Fibroblast of the conjunctiva (primary cell): ENCODE measurements around the gene SNCA.
A peak's percentile ranks its signal among the peaks of the same experiment; 100 is the strongest.

ENCODE experiments used
- DNase-seq: peaks from one replicate; pipeline ENCODE4 v3.0.0-alpha.2; 2010; ENCODE audit warnings: low read depth

SNCA gene

GRCh38 chr4:89753601-89754066, 83.3 kb downstream of the SNCA start:
- DNase-seq: peak; percentile 97

- peak; percentile 88 for DNase-seq
Observed at GRCh38 chr4:89752932-89753598, 83.9 kb downstream of the SNCA start.

GRCh38 chr4:89751416-89751815, 85.5 kb downstream of the SNCA start:
- no peak for DNase-seq

GRCh38 chr4:89746377-89746776, 90.6 kb downstream of the SNCA start:
- no peak for DNase-seq

GRCh38 chr4:89745708-89746107, 91.3 kb downstream of the SNCA start:
- no peak for DNase-seq

- no peak for DNase-seq
Observed at GRCh38 chr4:89744914-89745313, 92.0 kb downstream of the SNCA start.

GRCh38 chr4:89741768-89742167, 95.2 kb downstream of the SNCA start:
- DNase-seq: no peak

GRCh38 chr4:89739311-89739988, 97.5 kb downstream of the SNCA start:
- no peak for DNase-seq

- DNase-seq: peak; percentile 26
Observed at GRCh38 chr4:89737888-89738287, 99.1 kb downstream of the SNCA start.

- DNase-seq: no peak
Observed at GRCh38 chr4:89733946-89734345, 103.0 kb downstream of the SNCA start.

- no peak for DNase-seq
Observed at GRCh38 chr4:89727238-89727637, 109.7 kb downstream of the SNCA start.

- DNase-seq: no peak
Observed at GRCh38 chr4:89725268-89725667, 111.7 kb downstream of the SNCA start.

- peak; percentile 22 for DNase-seq
Observed at GRCh38 chr4:89724716-89725115, 112.2 kb downstream of the SNCA start.

- DNase-seq: no peak
Observed at GRCh38 chr4:89723096-89723495, 113.9 kb downstream of the SNCA start.

GRCh38 chr4:89722517-89722916, 114.4 kb downstream of the SNCA start:
- no peak for DNase-seq

- DNase-seq: no peak
Observed at GRCh38 chr4:89720981-89721380, 116.0 kb downstream of the SNCA start.

- DNase-seq: no peak
Observed at GRCh38 chr4:89719536-89720090, 117.3 kb downstream of the SNCA start.

- no peak for DNase-seq
Observed at GRCh38 chr4:89716893-89717292, 120.1 kb downstream of the SNCA start.

- DNase-seq: no peak
Observed at GRCh38 chr4:89715631-89716030, 121.3 kb downstream of the SNCA start.

GRCh38 chr4:89712827-89713226, 124.1 kb downstream of the SNCA start:
- no peak for DNase-seq

GRCh38 chr4:89712141-89712540, 124.8 kb downstream of the SNCA start:
- peak; percentile 22 for DNase-seq

- no peak for DNase-seq
Observed at GRCh38 chr4:89708903-89709421, 128.0 kb downstream of the SNCA start.

GRCh38 chr4:89707467-89707866, 129.5 kb downstream of the SNCA start:
- no peak for DNase-seq
